GM19193 (cell line): Measurements from ENCODE around the gene FOXC1.

ENCODE experiments used
- POLR2A ChIP-seq: IDR thresholded peaks from 4 replicates; pipeline ENCODE4 v1.6.1; 2011; ENCODE audit not compliant: insufficient read depth, insufficient read length; ENCODE audit errors: extremely low read depth

FOXC1 gene

GRCh38 chr6:1601158-1602048, 8.3 kb upstream of the FOXC1 start:
- TF ChIP-seq POLR2A = no peak

DNA sequence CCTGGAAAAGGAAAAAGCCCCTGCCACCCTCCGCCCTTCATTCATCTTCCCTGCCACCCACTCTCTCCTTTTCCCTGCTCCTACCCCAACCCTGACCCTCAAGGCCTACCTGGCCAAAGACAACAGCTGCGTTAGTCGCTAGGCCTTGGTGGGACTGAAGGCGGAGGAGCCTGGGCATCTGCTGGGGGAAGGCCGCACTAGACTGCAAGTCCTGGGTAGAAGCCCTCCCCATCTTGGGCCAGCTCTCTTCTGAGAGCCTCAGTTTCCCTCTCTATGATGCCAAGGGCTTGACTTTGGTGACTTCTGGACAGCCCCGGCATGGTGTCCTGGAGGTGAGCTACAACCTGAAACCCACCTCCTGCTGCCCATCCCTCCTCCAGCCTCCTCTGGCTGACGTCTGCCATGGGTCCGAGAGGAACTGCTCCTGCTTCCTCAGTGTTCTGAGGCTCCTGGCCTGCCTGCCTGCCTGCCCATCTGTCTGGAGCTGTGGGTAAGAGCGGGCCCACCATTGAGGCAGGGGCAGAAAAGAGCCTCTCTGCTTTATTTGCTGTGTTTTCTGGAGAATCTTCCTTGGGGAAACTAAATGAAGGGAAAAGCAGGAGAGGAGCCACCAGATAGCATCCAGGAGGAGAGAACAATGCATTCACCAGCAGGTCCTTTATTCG, 7.5 kb upstream of the FOXC1 start:
- no peak for TF ChIP-seq POLR2A

GRCh38 chr6:1603708-1604107, 6.0 kb upstream of the FOXC1 start:
- no peak for TF ChIP-seq POLR2A

DNA sequence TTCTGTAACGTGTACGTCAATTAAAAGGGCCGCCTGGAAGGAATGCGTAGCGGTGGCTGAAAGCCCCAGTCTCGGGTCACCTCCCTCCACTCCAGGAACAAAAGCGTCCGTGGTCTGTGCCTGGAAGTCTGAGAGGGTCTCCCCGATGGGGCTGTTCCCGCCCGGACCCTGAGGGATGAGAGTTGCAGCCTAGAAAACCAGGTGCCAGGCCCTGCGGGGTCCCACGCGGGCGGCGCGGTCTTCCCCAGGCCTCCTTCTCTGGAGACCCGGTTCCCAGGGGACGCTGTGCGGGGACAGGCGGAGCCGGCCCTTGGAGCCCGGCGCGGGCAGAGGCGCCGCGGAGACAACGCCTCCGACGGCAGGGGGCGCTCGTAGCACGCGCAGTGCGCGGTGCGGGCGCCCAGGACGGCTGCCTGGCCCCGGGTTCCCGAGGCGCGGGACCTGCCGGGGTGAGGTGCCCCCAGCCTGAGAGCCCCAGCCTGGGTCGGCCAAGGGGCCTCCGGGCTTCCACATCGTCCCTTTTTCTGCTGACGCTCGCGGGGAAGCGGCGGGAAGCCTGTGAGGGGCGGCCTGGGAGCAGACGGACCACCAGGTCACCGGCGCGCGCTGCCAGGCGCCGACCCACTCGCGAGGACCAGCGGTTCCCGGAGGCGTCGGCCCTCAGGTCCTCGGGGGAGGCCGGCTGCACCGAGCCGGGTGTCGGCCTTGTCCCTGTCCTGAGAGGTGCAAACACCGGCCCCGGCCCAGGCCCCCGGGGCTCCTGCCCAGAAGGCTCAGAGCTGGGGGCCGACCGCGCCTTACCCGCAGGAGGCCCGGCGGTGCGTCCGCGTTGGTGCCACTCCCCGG, 5.3 kb upstream of the FOXC1 start:
- TF ChIP-seq POLR2A = no peak

GRCh38 chr6:1605004-1605892, 4.5 kb upstream of the FOXC1 start:
- TF ChIP-seq POLR2A = no peak

- TF ChIP-seq POLR2A = no peak
Observed at GRCh38 chr6:1605893-1606779, 3.6 kb upstream of the FOXC1 start.

- no peak for TF ChIP-seq POLR2A
Observed at GRCh38 chr6:1606780-1607515, 2.8 kb upstream of the FOXC1 start.

DNA sequence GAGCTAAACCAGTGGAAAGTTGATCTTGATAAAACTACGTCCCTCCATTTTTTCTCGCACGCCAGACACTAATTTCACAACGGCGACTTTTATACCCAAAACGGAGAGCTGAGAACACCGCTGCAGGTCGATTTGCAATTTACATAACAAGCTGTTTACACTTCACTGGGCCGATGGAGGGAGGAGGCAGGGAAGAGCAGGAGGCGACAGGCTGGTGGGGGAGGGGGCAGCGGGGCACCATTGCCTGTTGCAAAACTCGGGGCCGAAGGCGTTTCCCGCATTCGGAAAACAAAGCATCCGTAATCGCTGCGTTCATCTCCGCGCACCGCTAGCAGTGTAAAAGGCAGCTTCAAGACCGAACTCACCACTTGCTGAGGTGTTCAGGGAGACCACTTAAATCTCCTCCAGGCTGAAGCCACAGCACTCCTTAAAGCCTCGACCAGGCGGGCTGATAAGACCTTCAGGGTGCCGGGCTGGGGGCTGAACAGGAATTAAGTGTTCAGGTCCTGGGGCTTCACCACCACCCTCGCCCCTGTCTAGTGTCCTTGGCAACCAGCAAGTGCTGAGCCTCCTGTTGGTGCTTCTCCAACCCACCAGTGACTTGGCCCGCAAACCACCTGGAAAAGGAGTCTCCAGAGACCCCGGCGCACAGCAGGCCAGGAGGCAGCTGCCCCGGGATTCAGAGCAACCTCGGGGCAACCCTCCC, 2.0 kb upstream of the FOXC1 start:
- TF ChIP-seq POLR2A = no peak

GRCh38 chr6:1608222-1609040, 1.3 kb upstream of the FOXC1 start:
- no peak for TF ChIP-seq POLR2A

DNA sequence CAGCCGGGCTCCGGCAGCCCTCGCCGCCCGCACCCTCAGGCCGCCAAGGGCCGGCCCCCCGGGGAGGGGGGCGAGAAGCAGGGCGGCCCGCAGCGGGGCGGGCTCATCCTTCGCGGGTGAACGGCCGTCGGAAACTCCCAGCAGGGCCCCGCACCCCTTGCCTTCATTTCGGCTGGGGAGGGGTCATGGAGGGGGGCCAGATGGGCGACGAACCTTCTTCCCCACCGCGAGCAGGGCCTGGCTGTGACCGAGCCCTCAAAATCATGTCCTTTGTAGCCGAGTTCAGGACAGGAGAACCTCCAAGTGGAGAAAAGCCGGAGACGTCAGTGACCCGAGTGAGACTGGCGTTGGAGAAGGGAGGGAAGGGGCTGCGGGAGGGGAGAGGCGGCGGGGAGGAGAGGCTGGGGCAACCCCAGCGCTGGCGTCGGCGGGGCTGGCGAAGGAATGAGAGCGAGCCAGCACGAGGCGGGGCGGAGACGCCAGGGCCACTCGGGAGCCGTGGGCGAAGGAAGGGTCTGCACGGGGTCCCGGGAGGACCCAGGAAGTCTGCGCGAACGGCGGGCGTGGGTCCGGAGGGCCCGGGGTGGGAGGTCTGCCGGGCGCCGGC, 571 bp upstream of the FOXC1 start:
- TF ChIP-seq POLR2A = no peak
